Esophagus mucosa (tissue), 1 donor: ENCODE measurements around the gene SRCAP. TPM values are rescaled to one million over a fixed set of nuclear protein-coding genes. Genes with fewer than 3 reads are reported as not detected.

Experiments used
- ATAC-seq: fragments of 200-7000 bp; cut with Tn5 transposase; one replicate; pipeline ENCODE4 v1.9.1; 2020
- total RNA-seq: library from RNA; stranded (reverse); gene quantifications from one replicate; pipeline ENCODE4 v1.2.4, GENCODE V29; 2023
- donor health status: DM: yes; HTN: yes; CAD: no.

The SRCAP gene
- total RNA-seq, 1 donor from 2014 or later = 29.5 TPM

- ATAC-seq = no peak
Measured at GRCh38 chr16:30737794-30738648, 39.0 kb downstream of the SRCAP start.

GRCh38 chr16:30738984-30739951 lies 40.3 kb downstream of the SRCAP start:
- ATAC-seq = no peak

DNA sequence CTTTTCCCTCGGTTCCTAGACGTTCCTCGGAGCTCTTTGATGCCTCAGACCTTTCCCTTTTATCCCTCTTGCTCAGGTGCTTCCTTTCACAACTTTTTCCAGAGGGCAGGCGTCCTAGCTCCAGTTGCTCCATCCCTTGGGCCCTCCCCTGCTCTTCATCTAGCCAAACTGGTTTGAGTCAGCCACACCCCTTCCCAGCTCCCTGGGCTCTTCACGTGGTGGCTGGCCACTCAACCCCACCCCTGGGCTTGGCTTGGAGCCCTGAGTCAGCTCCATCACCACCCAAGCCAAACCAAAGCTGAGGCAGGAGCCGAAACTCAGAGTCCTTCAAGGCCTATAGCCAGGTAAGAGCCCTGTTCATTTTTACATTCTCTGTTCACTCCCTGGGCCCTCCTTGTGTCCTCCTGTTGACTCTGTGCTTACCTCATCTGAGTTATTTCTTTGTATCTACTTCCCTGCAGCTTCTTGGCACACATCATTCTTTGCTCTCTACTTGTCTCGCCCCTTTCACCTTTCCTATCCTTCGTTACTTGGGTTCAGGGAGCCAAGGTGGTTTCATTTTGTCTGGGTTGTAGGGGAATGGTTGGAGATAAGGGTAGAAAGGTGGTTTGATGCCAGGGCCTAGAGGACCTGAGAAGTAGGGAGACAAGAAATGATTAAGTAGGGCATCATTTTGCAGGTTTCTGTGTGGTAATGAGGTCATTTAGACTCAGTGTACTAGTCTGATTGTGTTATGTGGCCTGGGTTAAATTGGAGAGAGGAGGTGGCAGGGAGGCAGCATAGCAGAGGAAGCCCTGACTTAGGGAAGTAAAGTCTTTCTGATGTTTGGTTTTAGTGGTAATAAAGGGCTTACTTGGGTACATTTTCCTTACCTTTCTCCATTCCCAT lies 41.6 kb downstream of the SRCAP start:
- peak; percentile 93 for ATAC-seq

DNA sequence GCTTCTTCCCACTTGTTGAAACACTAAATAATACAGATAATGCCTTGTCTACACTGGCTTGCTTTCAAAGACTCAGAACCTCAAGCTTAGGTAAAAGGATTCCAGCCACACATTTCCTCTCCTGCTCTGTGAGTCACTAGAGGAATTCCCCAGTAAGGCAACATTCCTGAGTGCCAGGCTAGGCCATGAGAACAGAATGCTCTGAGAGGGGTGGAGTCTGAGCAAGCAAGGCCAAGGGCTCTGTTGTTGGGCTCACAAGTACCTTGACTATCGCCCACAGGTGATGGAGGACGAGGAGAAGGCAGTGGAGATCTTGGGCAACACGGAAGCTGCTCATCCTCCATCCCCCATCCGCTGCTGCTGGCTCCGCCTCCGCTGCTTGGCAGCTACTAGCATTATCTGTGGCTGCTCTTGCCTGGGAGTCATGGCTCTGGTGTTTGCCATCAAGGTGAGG lies 42.5 kb downstream of the SRCAP start:
- peak; percentile 92 for ATAC-seq

DNA sequence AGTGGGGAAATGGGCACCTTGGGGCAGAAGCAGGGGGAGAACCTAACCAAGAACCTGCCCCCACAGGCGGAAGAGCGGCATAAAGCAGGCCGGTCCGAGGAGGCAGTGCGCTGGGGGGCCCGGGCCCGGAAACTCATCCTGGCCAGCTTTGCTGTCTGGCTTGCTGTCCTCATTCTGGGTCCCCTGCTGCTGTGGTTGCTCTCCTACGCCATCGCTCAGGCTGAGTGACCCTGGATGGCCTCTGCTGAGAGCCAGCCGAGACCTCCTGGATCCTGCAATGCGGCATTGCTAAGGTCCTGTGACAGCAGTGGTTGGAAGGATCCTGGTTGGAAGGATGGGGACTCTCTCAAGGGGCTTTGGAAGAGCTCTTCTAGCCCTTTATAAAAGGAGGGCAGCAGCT lies 44.7 kb downstream of the SRCAP start:
- ATAC-seq = no peak

DNA sequence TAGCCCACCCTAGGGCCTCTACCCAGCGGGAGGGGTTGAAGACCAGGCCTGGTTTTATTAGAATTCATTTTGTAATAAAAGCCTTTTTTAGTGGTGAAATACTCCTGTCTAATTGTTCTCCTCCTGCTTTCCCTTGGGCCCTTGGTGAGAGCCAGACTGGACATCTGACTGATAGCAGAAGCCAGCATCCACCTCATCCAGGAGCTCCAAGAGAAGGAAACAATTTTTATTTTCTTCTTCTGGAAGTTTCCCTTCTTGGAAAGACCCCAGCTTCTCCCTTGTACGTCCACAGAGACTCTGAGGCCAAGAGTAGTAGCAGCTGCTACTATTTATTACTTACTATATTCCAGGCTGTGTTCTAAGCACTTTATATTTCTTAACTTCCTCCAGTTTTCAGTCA lies 45.2 kb downstream of the SRCAP start:
- no peak for ATAC-seq

- no peak for ATAC-seq
Measured at GRCh38 chr16:30745082-30745481, 46.1 kb downstream of the SRCAP start.

DNA sequence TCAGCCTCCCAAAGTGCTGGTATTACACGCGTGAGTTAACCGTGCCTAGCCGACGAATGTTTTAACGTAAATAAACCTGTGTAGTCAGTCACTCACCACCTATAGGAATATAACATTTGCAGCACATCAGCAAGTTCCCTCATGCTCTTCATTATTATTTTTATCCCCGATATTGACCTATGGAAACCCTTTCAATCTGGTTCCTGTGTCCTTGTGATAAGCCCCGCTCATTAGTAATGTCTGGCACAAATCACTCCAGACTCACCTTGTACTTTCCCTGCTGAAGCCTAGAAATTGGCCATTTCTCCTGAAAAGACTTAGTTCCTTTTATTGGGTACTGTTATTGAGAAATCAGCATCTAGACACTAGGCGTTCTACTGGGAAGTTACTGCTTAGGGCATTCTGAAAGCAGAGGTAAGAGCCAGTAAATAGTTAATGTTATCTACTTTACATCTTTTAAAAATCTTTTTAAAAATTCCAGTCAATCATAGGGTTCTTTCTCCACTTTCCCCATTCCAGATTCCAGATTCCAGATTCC lies 47.7 kb downstream of the SRCAP start:
- ATAC-seq = no peak

GRCh38 chr16:30747331-30747730 lies 48.4 kb downstream of the SRCAP start:
- ATAC-seq = no peak

- peak; percentile 98 for ATAC-seq
Measured at GRCh38 chr16:30747799-30748633, 49.0 kb downstream of the SRCAP start, which contains the start of gene PHKG2. Gene PHKG2 (plus strand): TSS chr16:30748425. CDS start chr16:30748821, 396 bp downstream.

- peak; percentile 36 for ATAC-seq
Measured at GRCh38 chr16:30748634-30749445, 49.9 kb downstream of the SRCAP start.

DNA sequence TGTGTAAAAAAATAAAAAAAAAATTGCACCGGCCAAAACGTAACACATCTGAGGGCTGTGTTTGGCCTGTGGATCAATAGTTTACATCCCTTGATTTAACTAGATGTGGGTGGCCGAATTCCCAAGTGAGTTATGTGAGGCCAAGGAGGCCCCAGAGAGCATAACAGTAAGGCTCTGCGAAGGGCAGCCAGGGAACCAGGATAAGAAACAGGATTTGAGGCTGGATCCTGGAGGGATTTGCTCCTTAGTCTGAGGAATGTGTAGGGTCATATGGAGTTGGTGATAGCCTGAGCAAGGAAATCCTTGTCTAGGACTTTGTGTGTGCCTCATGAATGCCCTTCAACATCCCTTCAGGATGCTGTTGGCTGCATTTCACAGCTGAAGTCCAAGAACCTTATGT lies 51.2 kb downstream of the SRCAP start:
- ATAC-seq = no peak

DNA sequence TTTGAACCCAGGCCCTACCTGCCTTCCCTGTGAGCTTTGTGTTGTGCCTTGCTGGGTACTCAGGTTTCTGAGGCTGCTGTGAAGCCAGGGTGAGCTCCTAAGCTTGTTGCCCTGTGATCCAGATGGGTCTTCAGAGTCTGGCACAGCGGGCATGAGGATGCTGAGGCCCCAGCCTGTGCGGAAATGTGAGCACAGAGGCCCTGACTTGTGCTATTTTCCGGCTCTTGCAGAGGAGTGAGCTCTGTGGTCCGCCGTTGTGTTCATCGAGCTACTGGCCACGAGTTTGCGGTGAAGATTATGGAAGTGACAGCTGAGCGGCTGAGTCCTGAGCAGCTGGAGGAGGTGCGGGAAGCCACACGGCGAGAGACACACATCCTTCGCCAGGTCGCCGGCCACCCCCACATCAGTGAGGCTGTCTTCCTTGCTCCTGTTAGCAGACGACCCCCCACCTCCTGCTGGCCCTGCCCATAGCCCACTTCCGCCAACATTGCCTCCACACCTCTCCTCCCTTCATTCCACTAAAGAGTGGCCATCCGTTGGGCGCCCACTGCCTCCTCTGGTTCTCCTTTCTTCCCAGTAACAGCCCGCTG lies 52.0 kb downstream of the SRCAP start:
- no peak for ATAC-seq

DNA sequence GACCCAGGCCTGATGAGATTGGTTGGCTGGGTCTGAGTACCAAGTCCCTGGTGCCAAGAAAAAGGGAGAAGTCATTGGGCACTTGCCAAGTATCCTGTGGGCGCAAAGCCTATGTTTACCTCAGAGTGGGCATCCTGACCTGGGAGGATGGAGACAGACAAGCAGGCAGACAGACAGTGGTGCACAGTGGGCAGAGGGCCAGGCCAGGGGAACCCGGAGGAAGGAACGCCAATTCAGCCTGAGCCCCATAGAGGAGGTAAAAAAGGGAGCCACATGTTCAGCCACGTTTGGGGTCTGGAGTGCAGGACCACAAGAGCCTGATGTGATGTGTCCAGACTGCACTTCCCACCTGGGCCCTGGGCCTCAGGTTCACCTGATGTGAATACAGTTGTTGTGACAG lies 54.6 kb downstream of the SRCAP start:
- ATAC-seq = no peak

DNA sequence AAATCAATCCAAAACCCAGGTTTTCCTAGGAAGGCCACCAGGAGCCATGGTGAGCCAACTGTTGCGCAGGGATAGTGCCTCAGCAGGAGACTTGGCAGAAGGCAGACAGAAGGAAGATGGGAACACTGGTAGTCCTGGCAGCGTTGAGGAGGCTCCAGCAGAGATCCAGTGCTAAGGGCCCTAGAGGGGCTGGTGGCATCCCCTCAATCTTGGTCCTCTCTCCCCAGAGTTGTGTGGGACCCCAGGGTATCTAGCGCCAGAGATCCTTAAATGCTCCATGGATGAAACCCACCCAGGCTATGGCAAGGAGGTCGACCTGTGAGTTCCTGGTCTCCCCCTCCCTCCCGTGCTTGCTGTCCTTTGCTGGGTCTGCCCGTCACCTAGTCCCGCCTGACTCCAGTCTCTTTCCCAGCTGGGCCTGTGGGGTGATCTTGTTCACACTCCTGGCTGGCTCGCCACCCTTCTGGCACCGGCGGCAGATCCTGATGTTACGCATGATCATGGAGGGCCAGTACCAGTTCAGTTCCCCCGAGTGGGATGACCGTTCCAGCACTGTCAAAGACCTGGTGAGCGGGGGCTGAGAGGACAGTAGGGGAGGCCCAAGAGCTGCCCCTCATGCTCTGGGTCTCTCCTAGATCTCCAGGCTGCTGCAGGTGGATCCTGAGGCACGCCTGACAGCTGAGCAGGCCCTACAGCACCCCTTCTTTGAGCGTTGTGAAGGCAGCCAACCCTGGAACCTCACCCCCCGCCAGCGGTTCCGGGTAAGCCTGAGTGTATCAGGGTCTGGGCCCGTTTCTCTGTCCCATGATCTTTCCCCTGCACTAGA lies 57.2 kb downstream of the SRCAP start:
- no peak for ATAC-seq

- peak; percentile 5 for ATAC-seq
Measured at GRCh38 chr16:30756781-30757100, 57.8 kb downstream of the SRCAP start.

- ATAC-seq = no peak
Measured at GRCh38 chr16:30757316-30757715, 58.3 kb downstream of the SRCAP start.

- ATAC-seq = no peak
Measured at GRCh38 chr16:30758988-30759491, 60.1 kb downstream of the SRCAP start.
